Hematopoietic multipotent progenitor cell treated with erythropoietin and hydrocortisone succinate and interleukin-3 and kit ligand, for 17 days (in vitro differentiated cells): Measurements from ENCODE around the gene NFKB2.
A peak's percentile ranks its signal among the peaks of the same experiment; 100 is the strongest.

Experiments
- DNase-seq: peaks from one replicate; pipeline ENCODE4 v3.0.0-alpha.2; 2015; ENCODE audit warnings: low spot score

The NFKB2 gene

DNA sequence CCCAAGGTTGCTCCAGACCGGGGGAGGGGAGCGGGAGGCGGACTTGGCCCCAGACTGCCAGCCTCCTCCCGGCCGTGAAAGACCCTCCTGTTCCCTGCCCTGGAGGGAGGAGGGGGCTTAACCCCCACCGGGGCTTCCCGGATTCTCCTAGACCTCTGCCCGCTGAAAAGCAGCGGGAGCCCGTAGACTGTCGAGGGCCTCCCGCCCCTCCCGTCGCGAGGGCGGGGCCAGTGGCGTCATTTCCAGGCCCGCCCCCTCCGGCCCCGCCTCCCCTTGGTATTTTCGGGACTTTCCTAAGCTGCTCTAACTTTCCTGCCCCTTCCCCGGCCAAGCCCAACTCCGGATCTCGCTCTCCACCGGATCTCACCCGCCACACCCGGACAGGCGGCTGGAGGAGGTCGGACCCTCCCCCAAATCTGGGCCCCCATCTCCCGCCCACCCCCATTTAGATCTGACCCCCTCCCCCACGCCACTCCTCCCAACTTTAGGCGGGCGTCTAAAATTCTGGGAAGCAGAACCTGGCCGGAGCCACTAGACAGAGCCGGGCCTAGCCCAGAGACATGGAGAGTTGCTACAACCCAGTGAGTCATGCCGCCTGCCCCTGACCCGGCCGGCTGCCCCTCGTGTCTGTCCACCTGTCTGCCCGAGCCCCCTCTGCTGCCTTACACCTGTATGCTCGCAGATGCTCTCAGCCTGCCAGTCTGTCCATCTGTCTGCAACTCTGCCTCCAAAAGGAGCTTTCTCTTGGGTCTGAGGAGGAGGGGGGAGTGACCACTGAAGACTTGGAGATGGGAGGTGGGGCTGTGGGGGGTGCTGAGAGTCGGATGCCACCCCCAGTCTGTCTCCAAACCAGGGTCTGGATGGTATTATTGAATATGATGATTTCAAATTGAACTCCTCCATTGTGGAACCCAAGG lies at the start of gene NFKB2:
TSS of gene NFKB2 (plus strand) at position 306 of the 917 bp plus-strand sequence. CDS start at position 561, 255 bp downstream.
- peak; percentile 93 for DNase-seq

DNA sequence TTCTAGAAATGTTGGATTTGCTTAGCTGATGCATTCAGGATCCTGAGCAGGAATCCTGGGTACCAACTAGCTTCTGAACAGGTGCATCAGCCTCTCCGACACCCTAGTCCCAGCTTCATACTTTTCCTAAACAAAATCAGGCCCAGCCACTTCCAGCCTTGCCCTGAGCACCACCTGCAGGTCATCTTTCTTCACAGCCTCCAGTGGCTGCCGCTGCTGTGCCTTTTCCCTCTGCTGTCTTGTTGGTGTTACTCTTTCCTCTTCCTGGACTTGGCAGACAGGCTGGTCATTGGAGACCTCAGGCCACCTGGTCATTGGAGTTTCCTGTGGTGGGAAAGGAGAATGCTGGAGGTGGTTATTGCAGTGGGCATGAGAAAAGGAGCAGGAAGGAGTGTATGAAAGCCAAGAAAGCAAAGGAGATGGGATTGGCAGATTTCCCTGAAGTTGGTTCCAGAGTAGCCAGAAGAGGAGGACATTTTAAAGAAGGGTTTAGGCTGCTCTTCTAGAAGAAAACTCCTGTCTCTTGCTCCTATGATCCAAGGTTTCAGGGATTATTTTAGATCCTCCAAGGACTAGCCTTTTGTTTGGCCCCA lies 48.2 kb upstream of the NFKB2 start:
- peak; percentile 36 for DNase-seq

DNA sequence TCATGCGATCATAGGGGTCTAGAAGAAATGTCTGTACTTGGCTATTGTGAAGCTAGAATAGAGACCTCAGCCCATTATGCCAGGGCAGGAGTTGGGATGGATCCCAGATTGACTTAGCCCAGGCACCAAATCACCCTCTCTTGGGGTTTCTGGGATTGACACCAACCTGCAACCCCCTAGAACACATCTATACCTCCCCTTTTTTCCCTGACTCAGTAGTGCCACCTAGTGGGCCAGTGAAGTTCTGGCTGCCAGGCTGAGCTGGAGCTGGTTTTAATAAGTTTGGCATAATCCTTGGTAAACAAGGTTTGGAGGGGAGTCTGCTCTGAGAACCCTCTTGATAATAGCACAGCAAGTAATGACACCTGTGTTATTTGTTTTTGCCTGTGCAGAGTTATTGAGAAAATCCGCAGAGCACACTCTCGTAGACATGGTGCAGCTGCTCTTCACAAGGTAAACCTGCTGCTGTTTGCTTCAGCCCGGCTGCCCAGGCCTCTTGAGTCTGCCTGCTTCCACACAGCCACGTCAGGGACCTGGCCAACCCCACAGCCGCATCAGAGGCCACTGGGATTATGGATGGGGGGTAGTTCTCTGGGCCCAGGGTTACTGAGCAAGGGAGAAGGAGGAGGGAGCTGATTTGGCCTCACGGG lies 43.3 kb upstream of the NFKB2 start:
- peak; percentile 85 for DNase-seq

DNA sequence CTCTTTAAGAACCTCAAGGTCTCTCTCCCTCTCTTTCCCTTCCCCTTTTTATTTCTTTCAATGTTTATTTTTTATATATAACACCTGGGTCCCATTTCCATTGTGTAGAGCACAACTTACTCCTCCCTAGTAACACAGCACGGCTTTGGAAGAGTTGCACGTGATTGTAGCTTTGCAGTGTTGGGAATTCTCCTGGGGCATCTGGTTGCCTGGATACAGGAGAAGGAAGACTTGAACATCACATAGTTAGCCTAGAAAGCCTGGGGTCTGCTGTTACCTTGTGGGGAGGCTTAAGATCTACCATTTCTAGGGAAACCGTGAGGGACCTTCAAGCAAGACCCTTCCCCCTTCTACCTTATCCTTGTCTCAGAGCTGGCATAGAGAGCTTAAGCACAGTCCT lies 41.1 kb upstream of the NFKB2 start:
- DNase-seq: no peak

DNA sequence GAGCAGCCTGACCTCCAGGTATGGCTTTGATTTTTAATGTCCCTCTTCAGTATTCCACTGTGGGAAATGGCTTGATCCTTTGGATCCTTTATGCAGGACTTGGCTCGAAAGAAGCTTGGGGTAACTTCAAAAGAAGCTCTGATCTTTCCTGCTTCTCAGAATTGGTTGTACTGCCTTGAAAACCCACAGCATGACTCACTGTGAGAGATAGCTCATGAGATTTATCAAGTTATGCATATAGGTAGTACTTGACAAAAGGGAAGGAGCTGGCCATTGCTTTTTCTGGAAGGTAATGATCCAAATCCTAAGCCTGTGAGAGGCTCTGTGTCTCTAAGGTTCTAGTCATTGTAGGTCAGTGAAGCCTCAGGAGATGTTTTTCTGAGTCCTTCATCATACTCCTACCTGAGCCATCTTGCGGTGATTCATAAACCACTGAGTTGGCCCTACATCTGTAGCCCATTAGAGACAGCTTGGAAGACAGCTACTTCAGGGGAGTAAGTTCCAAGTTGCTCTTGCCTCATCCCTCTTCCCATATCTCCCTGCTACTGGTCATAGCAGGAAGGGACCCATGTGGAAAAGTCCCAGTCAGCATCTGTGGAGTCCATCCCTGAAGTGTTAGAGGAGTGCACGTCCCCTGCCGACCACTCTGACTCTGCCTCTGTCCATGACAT lies 36.7 kb upstream of the NFKB2 start:
- DNase-seq: no peak

DNA sequence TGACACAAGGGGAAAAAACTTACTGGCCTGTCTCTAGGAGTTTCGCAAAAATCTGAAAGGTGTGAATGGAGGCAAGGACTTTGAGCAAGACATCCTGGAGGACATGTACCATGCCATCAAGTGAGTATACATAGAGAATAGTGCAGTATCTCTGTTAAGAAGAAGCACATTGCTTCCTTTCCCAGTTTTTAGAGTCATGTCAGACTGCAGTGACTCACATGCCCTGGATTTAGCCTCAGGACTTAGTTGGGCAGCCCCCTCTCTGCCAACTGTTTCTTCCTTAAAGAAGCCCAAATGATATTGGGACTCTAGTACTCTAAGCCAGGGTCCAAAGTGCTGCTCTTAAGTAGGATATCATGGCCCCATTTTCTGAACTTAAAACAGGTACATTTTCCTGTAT lies 28.1 kb upstream of the NFKB2 start:
- no peak for DNase-seq

DNA sequence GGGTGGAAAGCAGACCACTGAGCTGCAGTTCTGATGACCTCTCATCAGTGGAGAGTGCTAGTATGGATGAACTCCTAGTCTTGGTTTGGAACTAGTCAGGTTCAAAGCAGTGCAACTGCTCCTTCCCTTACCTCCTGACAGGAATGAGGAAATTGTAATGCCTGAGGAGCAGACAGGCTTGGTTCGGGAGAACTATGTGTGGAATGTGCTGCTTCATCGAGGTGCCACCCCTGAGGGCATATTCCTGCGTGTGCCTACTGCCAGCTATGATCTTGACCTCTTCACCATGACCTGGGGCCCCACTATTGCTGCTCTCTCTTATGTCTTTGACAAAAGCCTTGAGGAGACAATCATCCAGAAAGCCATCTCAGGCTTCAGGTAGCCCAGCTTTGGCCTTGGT lies 27.4 kb upstream of the NFKB2 start:
- no peak for DNase-seq

DNA sequence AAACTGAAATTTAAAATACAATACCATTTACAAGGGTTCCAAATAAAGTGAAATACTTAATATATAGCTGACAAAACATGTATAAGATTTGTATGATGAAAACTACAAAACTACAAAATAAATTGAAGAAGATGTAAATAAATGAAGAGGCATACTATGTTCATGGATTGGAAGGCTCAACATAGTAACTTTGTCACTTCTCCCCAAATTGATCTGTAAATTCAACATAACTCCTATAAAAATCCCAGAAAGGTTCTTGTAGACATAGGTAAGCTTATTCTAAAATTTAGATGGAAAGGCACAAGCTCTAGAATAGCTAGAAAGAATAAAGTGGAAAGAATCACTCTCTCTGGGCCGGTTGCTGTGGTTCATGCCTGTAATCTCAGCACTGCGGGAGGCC lies 24.2 kb upstream of the NFKB2 start:
- no peak for DNase-seq

DNA sequence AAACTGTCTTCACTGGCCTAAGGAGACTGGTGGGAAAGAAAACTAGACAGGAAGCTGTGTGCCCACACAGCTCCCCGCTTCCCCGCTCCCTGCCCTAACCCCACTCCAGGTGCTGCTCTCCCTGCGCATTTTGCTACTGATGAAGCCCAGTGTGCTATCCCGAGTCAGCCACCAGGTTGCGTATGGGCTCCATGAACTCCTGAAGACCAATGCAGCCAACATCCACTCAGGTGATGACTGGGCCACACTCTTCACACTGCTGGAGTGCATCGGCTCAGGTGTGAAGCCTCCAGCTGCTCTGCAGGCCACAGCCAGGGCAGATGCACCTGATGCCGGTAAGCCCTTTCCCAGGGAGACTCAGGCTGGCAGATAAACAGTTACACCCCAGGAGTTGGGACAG lies 20.3 kb upstream of the NFKB2 start:
- no peak for DNase-seq

DNA sequence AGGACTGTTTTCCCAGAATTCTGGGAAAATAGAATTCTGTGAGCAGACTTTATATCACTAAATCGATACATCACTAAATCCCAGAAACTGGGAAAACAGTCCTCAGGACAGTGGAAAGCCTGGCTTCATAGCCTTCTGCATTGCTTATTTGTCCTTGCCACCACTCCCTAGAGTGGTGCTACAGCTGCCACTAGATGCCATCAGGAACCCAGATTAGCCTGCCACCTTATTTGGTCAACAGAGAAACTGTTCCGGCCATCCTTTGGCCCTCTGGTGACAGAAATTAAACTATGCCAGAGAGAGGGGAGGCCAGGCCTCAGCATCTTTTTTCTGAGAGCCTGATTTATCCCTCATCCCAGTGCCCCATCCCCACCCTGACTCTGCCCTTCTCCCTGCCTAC lies 19.6 kb upstream of the NFKB2 start:
- DNase-seq: no peak

DNA sequence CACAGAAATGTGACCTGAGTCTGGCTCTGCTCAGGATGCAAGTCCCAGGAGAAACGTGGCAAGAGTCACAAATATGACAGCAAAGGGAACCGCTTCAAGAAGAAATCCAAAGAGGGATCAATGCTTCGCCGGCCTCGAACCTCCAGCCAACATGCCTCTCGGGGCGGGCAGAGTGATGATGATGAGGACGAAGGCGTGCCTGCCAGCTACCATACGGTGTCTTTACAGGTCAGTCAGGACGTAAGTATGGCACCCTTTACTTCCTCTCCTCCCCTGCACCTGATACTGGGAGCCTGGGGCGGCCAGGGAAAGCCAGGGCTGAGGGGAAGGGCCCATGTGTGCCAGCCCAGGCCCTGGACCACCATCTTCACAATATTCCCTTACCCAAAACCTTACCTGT lies 18.6 kb upstream of the NFKB2 start:
- no peak for DNase-seq

DNA sequence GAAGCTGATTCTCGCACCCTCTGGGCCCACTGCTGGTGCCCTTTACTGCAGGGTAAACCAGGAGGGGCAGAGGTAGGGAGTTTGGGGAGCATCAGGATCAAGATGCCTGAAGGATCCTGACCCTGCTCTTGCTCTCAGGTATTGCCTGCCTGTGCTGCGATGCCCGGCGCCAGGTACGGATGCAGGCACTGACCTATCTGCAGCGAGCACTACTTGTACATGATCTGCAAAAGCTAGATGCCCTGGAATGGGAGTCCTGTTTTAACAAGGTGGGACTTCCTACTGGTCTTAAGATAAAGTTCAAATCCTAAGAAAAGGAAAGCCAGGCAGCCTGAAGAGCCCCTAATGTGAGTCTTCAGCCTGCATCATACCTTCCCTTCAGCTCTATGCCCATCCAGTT lies 16.1 kb upstream of the NFKB2 start:
- no peak for DNase-seq

DNA sequence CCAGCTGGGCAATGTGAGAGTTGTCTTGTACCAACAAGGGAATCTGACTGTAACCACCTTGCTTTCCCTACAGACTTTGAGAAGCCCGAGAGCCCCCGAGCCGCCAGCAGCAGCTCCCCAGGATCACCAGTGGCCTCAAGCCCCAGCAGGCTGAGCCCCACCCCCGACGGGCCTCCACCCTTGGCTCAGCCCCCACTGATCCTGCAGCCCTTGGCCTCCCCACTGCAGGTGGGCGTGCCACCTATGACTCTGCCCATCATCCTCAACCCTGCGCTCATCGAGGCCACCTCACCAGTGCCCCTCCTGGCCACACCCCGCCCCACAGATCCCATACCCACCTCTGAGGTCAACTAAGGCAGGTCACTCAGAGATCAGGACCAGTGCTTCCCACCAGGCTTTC lies 13.5 kb upstream of the NFKB2 start:
- no peak for DNase-seq

DNA sequence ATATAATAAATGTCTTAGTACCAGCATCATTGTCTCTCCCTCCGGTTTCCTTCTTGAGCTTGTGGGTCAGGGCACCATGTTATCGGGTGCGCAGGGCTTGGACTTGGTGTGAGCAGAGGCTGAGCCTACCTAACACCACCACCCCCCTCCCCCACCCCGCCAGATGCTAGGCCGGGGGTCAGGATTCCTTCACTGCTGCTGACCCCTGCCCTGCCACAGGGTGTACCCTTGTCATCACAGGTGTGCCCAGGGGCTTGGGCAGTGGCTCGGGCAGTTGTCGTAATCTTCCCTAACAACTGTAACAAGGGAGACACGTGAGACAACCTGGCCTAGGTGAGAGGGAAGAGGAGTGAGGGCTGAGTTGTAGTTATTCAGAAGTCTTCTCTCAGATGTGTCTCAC lies 12.6 kb upstream of the NFKB2 start:
- DNase-seq: no peak

DNA sequence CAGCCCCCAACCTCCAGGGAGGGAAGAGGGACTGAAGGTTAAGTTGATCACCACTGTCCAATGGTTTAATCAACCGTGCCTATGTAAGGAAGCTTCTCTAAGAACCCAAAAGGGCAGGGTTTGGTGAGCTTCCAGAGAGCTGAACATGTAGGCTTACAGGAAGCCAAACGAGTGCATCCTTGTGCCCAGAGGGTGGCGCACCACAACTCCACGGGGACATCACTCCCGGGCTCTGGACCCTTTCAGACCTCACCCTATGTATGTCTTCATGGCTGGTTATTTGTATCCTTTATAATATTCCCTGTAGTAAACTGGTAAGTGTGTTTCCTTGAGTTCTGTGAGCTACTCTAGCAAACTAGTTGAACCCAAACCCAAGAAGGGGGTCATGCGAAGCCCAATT lies 11.5 kb upstream of the NFKB2 start:
- peak; percentile 16 for DNase-seq

DNA sequence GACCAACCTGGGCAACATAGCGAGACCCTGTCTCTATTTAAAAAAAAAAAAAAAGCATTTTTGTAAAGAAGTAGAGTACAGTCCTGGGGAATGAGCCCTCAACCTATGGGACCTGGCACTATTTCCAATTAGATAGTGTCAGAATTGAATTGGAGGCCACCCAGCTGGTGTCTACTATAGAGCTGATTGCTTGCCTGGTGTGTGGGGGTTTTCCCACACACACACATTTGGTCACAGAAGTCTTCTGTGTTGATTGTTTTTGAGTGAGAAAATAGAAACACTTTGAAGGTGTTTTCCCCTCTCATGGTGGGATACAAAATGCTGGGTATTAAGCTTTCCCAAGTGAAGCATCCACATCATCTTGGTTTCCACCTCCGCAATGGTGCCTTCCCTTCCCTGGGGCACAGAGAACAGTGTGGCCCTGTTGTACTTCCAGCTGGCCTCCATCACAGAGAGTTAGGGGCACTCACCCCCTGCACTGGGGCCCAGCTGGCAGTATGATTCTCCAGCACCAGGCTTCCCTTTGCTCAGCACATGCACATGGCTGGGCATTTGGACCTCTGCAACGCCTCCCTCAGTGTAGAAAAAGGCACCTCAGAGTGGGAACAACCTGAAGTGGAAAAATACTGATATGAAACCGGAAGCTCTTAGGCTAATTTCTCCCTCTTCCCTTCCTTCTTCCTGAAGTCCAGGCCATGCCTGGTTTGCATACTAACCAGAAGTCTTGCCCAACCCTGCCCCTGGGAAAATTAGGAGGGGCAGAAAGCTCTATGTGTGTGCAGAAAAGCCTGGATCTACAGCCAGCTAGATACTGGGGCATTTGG lies 10.7 kb upstream of the NFKB2 start:
- DNase-seq: no peak

DNA sequence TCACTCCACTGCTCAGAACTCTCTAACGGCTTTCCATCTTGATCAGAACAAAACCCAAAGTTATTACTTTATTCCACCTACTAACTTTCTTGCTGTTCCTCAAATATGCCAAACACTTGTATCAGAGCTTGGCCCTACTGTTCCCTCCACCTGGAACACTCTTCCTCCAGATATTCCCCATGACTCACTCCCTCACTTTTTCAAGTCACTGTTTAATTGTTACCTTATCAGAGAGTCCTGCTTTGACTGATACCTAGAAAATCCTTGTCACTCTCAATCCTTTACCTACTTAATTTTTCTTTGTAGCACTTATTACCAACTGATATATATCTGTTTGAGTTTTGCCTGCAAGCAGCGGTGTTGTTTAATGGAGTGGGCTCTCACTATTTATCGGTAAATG lies 5.6 kb upstream of the NFKB2 start:
- DNase-seq: no peak

DNA sequence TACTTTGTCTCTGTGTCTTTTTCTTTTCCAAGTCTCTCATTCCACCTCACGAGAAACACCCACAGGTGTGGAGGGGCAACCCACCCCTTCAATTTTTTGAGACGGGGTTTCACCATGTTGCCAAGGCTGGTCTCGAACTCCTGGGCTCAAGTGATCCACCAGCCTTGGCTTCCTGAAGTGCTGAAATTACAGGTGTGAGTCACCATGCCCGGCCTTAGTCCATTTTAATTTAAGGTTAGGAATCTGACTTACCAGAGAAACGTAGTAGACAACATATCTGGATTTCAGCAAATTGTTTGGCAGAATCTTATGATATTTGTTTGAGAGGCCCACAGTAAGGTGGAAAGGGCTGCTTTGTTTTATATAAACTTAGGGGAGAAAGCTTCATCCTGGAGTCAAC lies 3.2 kb upstream of the NFKB2 start:
- no peak for DNase-seq

DNA sequence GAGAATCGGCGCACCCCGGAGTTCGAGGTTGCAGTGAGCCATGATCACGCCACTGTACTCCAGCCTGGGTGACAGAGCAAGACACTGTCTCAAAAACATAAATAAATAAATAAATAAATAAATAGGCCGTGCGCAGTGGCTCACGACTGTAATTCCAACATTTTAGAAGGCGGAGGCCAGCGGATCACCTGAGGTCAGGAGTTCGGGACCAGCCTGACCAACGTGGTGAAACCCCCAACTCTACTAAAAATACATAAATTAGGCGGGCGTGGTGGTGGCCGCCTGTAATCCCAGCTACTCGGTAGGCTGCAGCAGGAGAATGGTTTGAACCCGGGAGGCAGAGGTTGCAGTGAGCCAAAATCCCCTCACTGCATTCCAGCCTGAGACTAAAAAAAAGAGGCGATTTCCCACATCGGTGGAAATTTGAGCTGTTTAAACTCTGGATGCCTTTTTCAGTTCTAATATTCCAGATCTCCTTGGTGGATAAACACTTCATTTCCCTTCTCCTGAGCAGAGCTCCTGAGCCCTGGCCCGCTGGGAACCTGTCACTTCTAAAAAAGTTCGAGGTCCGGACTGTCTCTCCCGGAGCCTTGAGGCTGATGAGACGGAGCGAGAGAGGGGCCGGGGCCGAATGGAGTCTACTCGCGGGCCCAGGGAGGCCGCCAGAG lies 2.0 kb upstream of the NFKB2 start:
- DNase-seq: no peak

DNA sequence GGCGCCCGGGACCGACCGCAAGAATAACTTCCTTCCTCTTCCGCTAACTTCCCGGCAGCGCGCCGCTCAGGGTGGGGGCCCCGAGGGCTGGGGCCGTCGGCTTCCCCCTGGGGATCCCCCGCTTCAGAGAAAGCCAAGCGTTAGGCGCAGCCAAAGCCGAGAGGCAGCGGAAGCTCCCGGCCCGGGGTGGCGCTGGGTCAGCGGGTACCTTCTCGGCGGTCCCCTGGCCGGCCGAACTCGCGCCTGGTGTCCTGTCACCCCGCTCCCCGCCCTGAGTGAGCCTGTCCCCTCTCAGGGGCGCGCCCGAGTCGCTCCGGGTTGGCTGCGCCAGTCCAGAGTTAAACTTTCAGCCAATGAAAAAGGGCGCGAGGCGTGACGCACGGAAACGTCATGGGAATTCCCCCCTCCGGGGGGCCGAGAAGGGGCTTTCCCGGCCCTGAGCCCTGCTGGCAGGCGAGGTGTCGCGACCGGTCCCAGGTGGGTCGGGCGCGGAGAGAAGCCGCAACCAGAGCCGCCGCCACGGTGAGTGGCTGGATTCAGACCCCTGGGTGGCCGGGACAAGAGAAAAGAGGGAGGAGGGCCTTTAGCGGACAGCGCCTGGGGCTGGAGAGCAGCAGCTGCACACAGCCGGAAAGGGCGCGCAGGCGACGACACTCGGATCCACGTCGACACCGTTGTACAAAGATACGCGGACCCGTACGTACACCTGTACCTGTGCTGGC lies 1.3 kb upstream of the NFKB2 start:
- DNase-seq: peak; percentile 97
